ENCODE data around the gene JAGN1. TPM values are rescaled to one million over a fixed set of nuclear protein-coding genes. Genes with fewer than 3 reads are reported as not detected.

The JAGN1 gene
- total and polyA plus RNA-seq, 2 experiments from 2014 or later = 61.4 to 83.5 TPM

DNA sequence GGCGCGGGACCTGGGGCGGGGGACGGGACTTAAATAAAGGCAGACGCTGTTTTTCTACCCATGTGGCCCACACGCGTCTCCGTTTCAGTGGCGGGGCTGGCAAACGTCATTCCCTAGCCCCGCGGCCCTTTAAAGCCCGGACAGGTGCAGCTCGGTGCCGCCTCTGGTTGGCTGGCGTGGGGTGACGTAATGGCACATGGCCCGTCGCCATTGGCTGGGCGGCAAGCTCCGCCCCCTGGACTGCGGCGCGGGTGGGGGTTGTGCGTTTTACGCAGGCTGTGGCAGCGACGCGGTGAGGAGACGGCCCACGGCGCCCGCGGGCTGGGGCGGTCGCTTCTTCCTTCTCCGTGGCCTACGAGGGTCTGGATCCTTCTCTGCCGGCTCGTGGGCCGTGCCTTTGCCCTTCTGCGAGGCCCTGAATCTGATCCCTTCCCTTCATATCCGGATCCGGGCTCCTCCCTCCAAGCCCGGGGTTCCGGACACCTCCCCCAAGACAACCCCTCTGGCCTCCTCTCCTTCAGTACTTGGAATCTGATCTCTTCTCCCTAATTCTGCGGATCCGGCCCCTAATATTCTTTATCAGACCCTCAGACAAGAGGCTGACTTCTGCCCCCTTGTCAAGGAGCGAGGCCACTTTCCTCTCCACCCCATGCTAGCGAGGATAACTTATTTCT is 43.3 kb downstream of the JAGN1 start, which contains the start of gene CRELD1:
CRELD1 (plus strand) TSS at position 274 of the 674 bp plus-strand sequence. CDS start 605 bp downstream, outside the sequence.
- Histone ChIP-seq H3K27me3 (no peaks in the 10 kb centered on the region), H3K9me2 (replicated peaks; ENCODE audit: insufficient read depth) (no peaks in the 10 kb centered on the region), H3K4me1 (ENCODE audit: insufficient read depth) (peaks cover 29% of the 10 kb centered on the region), H3K36me3 (replicated peaks; ENCODE audit: insufficient read depth, low read depth) (no peaks in the 10 kb centered on the region), H3K4me2 (peak within 1 kb of the TSS; percentile 99), H3K27ac (peak within 1 kb of the TSS; percentile 95), H4K20me1 (ENCODE audit: insufficient read depth, poor library complexity, severe bottlenecking) (no peaks in the 10 kb centered on the region), H3K79me2 (peaks cover 26% of the 10 kb centered on the region), H3K4me3 (peak within 1 kb of the TSS; percentile 61), H2AFZ (peak within 1 kb of the TSS; percentile 86), H3K9me3 (ENCODE audit: low read depth) (no peaks in the 10 kb centered on the region)
- TF ChIP-seq EZH2 (IDR thresholded peaks at IDR 0.05; ENCODE audit: borderline replicate concordance) = no peak
- TF ChIP-seq, protein P1, sequence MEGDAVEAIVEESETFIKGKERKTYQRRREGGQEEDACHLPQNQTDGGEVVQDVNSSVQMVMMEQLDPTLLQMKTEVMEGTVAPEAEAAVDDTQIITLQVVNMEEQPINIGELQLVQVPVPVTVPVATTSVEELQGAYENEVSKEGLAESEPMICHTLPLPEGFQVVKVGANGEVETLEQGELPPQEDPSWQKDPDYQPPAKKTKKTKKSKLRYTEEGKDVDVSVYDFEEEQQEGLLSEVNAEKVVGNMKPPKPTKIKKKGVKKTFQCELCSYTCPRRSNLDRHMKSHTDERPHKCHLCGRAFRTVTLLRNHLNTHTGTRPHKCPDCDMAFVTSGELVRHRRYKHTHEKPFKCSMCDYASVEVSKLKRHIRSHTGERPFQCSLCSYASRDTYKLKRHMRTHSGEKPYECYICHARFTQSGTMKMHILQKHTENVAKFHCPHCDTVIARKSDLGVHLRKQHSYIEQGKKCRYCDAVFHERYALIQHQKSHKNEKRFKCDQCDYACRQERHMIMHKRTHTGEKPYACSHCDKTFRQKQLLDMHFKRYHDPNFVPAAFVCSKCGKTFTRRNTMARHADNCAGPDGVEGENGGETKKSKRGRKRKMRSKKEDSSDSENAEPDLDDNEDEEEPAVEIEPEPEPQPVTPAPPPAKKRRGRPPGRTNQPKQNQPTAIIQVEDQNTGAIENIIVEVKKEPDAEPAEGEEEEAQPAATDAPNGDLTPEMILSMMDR (IDR thresholded peaks at IDR 0.05; ENCODE audit: poor library complexity) = no peak
- TF ChIP-seq EZH2phosphoT487 (IDR thresholded peaks at IDR 0.05; ENCODE audit: low read depth, severe bottlenecking, unreplicated experiment) = no peak
- 1% methylated on average over 47 of the region's 50 CpGs for WGBS (ENCODE audit: low lambda C conversion rate, missing lambda C conversion rate)
- DNase-seq (ENCODE audit: low spot score) = peak; percentile 97

DNA sequence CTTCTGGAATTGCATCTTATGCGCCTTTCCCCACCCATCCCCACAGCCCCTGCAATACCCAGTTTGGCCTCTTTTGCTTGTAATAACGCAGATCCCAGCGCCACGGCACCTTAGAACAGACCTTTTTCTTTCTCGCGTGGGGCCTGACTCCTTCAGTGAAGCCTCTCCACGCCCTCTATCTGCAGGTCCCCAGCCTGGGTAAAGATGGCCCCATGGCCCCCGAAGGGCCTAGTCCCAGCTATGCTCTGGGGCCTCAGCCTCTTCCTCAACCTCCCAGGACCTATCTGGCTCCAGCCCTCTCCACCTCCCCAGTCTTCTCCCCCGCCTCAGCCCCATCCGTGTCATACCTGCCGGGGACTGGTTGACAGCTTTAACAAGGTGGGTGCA is 43.8 kb downstream of the JAGN1 start:
- Histone ChIP-seq H2AFZ (peak overlapping the region; percentile 62), H3K36me3 (replicated peaks; ENCODE audit: insufficient read depth, low read depth) (no peaks in the 10 kb centered on the region), H3K4me1 (ENCODE audit: insufficient read depth) (peaks cover 29% of the 10 kb centered on the region), H4K20me1 (ENCODE audit: insufficient read depth, poor library complexity, severe bottlenecking) (no peaks in the 10 kb centered on the region), H3K9me2 (replicated peaks; ENCODE audit: insufficient read depth) (no peaks in the 10 kb centered on the region), H3K79me2 (peaks cover 26% of the 10 kb centered on the region), H3K4me2 (peak overlapping the region; percentile 99), H3K27me3 (no peaks in the 10 kb centered on the region), H3K27ac (peak overlapping the region; percentile 95), H3K4me3 (peak overlapping the region; percentile 61), H3K9me3 (ENCODE audit: low read depth) (no peaks in the 10 kb centered on the region)
- WGBS (ENCODE audit: low lambda C conversion rate, missing lambda C conversion rate) = 40% methylated on average over 11 of the region's 11 CpGs
- DNase-seq (ENCODE audit: low spot score) = peak; percentile 39
- no peak for TF ChIP-seq EZH2phosphoT487 (IDR thresholded peaks at IDR 0.05; ENCODE audit: low read depth, severe bottlenecking, unreplicated experiment)
- TF ChIP-seq, protein P1 (IDR thresholded peaks at IDR 0.05; ENCODE audit: poor library complexity) = peak; percentile 13

DNA sequence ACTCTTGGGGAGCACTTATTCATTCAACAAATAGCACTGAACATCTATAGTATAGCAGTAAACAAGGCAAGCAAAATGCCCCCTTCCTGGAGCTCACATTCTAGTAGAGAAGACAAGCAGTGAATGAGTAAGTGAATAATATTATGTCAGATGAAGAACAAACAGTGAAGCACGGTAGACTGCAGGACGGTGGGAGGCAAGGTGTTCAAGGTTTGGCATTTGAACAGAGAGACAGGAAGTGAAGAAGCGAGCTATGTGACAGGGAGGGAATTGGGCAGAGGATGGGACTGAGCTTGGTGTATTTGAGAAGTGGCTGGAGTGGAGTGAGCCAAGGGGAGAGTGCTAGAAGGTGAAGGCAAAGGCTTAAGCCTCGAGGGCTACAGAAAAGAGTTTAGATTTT is 44.6 kb downstream of the JAGN1 start:
- Histone ChIP-seq H3K9me2 (replicated peaks; ENCODE audit: insufficient read depth) (no peaks in the 10 kb centered on the region), H3K36me3 (replicated peaks; ENCODE audit: insufficient read depth, low read depth) (no peaks in the 10 kb centered on the region), H3K4me2 (peak overlapping the region; percentile 99), H3K27ac (no peak overlapping the region), H2AFZ (no peak overlapping the region), H4K20me1 (ENCODE audit: insufficient read depth, poor library complexity, severe bottlenecking) (no peaks in the 10 kb centered on the region), H3K79me2 (peaks cover 26% of the 10 kb centered on the region), H3K27me3 (no peaks in the 10 kb centered on the region), H3K9me3 (ENCODE audit: low read depth) (no peaks in the 10 kb centered on the region), H3K4me3 (no peak overlapping the region), H3K4me1 (ENCODE audit: insufficient read depth) (peaks cover 29% of the 10 kb centered on the region)
- TF ChIP-seq, protein P1 (IDR thresholded peaks at IDR 0.05; ENCODE audit: poor library complexity) = no peak
- no peak for DNase-seq (ENCODE audit: low spot score)
- WGBS (ENCODE audit: low lambda C conversion rate, missing lambda C conversion rate) = 68% methylated on average over 4 of the region's 4 CpGs

Measured in hepatocyte (in vitro differentiated cells).